Panc1 (cell line): ENCODE measurements around the gene SECTM1. TPM values are rescaled to one million over a fixed set of nuclear protein-coding genes. Genes with fewer than 3 reads are reported as not detected.

Experiments used
- ATAC-seq: fragments of 200-7000 bp; cut with Tn5 transposase; 2 replicates; pipeline ENCODE4 v1.9.1; 2020; ENCODE audit warnings: mild to moderate bottlenecking, moderate library complexity
- BruUV-seq: library from RNA; stranded (reverse); fragments of 400-500 nt; replicated peaks from 2 replicates; lab custom pipeline; 2021; lab: Mats Ljungman, UMichigan
- CTCF ChIA-PET: fragments of 300-600 bp; sonication (Branson Sonifier 250); formaldehyde crosslinking; loops from one replicate; lab custom pipeline; 2022; ENCODE audit warnings: antibody characterized with exemption; lab: Charles Lee
- POLR2A ChIA-PET: fragments of 300-600 bp; sonication (Branson Sonifier 250); formaldehyde crosslinking; loops from one replicate; lab custom pipeline; 2022; ENCODE audit warnings: antibody characterized with exemption; lab: Charles Lee
- DNase-seq: peaks from one replicate; pipeline ENCODE4 v3.0.0-alpha.2; 2010; ENCODE audit warnings: low read depth, low spot score
- H3K27ac ChIP-seq: 2 replicates; pipeline ENCODE4 v1.5.1; 2011; ENCODE audit warnings: mild to moderate bottlenecking, low read length, inconsistent platforms
- H3K27me3 ChIP-seq: fragments of 200-500 bp; sonication (Bioruptor generic); 2 replicates; pipeline ENCODE4 v1.6.0; 2014; ENCODE audit warnings: low read length, inconsistent platforms; ENCODE audit not compliant: control insufficient read depth, insufficient read depth
- H3K36me3 ChIP-seq: fragments of 200-500 bp; sonication (Bioruptor generic); 2 replicates; pipeline ENCODE4 v1.5.1; 2014; ENCODE audit warnings: inconsistent platforms, mild to moderate bottlenecking, low read length, moderate library complexity; ENCODE audit not compliant: control insufficient read depth, insufficient read depth
- H3K4me1 ChIP-seq: 2 replicates; pipeline ENCODE4 v1.5.1; 2011; ENCODE audit warnings: inconsistent platforms, mild to moderate bottlenecking, low read length, moderate library complexity; ENCODE audit not compliant: control insufficient read depth, insufficient read depth
- H3K4me3 ChIP-seq, 2 experiments: 2 replicates each; pipeline ENCODE4 v1.5.1; 2011 to 2012; ENCODE audit warnings: low read depth in 2 of 2, low read length in 2 of 2, mild to moderate bottlenecking in 2 of 2, inconsistent platforms in 1 of 2, moderate library complexity in 1 of 2
- H3K9me3 ChIP-seq: fragments of 200-500 bp; sonication (Bioruptor generic); 2 replicates; pipeline ENCODE4 v1.5.1; 2014; ENCODE audit warnings: low read depth, mild to moderate bottlenecking, inconsistent platforms, low read length, moderate library complexity; ENCODE audit not compliant: control insufficient read depth, insufficient read depth
- POLR2AphosphoS5 ChIP-seq: IDR thresholded peaks from 2 replicates; pipeline ENCODE4 v1.6.1; 2012; ENCODE audit warnings: mild to moderate bottlenecking, low read depth, low read length, moderate library complexity
- SIN3A ChIP-seq: IDR thresholded peaks from 2 replicates; pipeline ENCODE4 v1.6.1; 2012; ENCODE audit warnings: low read depth, mild to moderate bottlenecking, low read length, moderate library complexity, borderline replicate concordance; ENCODE audit not compliant: insufficient read depth
- in situ Hi-C: cut with HindIII; loops from 2 replicates; pipeline ENCODE4 v1.10.0; 2016; ENCODE audit warnings: low sequenced_read_pairs, low pct_unique_long_range_greater_than_20kb
- intact Hi-C: fragments of 100-400 bp; cut with micrococcal nuclease; formaldehyde crosslinking; loops from one replicate; pipeline ENCODE4 v1.10.0; 2022; ENCODE audit not compliant: unreplicated experiment
- total RNA-seq: library from RNA; stranded (reverse); gene quantifications from one replicate; pipeline ENCODE4 v1.2.1, GENCODE V29; 2021; ENCODE audit not compliant: unreplicated experiment
- TF ChIP-seq, protein P1 (sequence below): fragments of 450-650 bp; IDR thresholded peaks from 2 replicates; pipeline ENCODE4 v1.5.1; 2017; ENCODE audit warnings: mild to moderate bottlenecking
- TF ChIP-seq, protein P2 (sequence below), 2 experiments: IDR thresholded peaks; 2 replicates each; pipeline ENCODE4 v1.6.1; 2011 to 2012; ENCODE audit warnings: low read depth in 2 of 2, control low read depth in 1 of 2, low read length in 1 of 2, mild to moderate bottlenecking in 1 of 2, moderate library complexity in 1 of 2; ENCODE audit not compliant: insufficient read depth in 1 of 2

Gene SECTM1
- total RNA-seq, 1 experiment from 2014 or later, result 5.4 TPM

DNA sequence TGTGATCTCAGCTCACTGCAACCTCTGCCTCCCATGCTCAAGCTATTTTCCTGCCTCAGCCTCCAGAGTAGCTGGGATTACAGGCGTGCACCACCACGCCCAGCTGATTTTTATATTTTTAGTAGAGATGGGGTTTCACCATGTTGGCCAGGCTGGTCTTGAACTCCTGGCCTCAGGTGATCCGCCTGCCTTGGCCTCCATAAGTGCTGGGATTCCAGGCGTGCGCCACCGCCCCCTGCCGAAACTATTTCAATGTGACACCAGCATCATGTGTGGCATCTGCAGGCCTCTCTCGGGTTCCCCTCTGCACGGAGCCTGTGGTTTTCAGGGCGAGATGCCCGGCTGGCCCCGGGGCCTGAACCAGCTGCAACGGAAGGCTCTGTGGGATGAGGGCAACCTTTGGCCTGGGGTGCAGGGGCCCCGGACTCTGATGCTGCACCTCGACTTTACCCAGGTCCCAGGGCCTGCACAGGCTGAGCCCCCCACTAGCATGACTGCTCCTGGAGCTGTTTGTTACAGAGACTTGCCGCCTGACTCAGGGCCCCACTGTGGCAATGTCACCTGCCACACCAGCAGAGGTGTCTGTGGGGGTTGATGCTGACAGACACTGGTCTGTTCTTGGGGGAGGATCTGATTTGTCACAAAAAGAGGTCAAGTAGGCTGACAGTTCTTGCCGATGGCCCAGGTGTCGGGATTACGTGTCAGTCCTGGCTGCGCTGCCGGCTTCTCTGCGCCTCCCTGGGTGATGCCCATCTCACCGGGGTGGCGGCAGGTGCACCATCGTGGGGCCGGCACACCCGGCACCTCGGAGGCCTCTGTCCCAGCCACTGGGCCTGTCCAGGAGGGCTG, 16.8 kb upstream of the SECTM1 start:
- DNase-seq (no peak), ATAC-seq (peak; percentile 50)
- H3K36me3 ChIP-seq, result no peaks in the 10 kb centered on the region
- peaks cover 28% of the 10 kb centered on the region for H3K4me1 ChIP-seq
- no peaks in the 10 kb centered on the region for H3K27me3 ChIP-seq
- no peak overlapping the region for H3K4me3 ChIP-seq
- no TSS peak for BruUV-seq
- CTCF ChIA-PET, result interaction anchor here (0.8 to 1.2 kb wide), 3 partner anchors 13 to 50 kb away, joined by 3 to 4 read pairs (median 4); no protein-coding TSS in a partner anchor
- POLR2A ChIA-PET, result no interaction called here
- intact Hi-C loops (loop anchor here (1.0 kb wide), 1 partner anchor 63 kb away; no protein-coding TSS in a partner anchor), in situ Hi-C loops (no loop called here)
- no peak overlapping the region for H3K27ac ChIP-seq
- TF ChIP-seq, protein P1, sequence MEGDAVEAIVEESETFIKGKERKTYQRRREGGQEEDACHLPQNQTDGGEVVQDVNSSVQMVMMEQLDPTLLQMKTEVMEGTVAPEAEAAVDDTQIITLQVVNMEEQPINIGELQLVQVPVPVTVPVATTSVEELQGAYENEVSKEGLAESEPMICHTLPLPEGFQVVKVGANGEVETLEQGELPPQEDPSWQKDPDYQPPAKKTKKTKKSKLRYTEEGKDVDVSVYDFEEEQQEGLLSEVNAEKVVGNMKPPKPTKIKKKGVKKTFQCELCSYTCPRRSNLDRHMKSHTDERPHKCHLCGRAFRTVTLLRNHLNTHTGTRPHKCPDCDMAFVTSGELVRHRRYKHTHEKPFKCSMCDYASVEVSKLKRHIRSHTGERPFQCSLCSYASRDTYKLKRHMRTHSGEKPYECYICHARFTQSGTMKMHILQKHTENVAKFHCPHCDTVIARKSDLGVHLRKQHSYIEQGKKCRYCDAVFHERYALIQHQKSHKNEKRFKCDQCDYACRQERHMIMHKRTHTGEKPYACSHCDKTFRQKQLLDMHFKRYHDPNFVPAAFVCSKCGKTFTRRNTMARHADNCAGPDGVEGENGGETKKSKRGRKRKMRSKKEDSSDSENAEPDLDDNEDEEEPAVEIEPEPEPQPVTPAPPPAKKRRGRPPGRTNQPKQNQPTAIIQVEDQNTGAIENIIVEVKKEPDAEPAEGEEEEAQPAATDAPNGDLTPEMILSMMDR, result peak; percentile 49; the same call in 1 of the 2 replicates
- no peak for TF ChIP-seq POLR2AphosphoS5
- H3K9me3 ChIP-seq, result no peaks in the 10 kb centered on the region

DNA sequence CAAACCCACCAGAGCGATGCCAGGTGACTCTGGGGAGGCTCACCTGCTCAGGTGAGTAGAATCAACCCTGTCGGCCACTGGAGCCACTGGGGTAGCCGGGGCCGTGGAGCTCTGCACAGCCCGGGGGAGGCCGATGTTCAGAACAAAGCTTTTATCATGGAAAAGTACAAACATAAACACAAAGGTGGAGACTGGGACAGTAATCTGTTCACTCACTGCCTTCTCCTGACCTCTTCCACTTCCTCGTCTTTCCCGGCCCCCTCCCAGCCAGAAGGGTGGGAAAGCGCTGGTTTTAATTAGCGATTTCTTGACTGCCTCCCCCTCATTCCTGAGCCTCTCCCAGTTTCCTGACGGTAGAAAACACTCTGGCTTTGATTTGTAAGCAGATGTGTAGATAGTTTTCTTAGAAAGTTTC, 15.7 kb upstream of the SECTM1 start:
- in situ Hi-C loops, result loop anchor here (5.0 to 10.0 kb wide), 2 partner anchors 54 to 68 kb away; partner anchors contain the start of genes HEXD and OGFOD3
- ChIA-PET CTCF (interaction anchor here (0.8 to 1.2 kb wide), 2 partner anchors 48 to 49 kb away, joined by 4 read pairs; no protein-coding TSS in a partner anchor), POLR2A (no interaction called here)
- Histone ChIP-seq H3K27ac (peak overlapping the region; percentile 32), H3K27me3 (no peaks in the 10 kb centered on the region), H3K4me3 (no peak overlapping the region), H3K9me3 (no peaks in the 10 kb centered on the region), H3K36me3 (no peaks in the 10 kb centered on the region), H3K4me1 (peaks cover 29% of the 10 kb centered on the region)
- no TSS peak for BruUV-seq
- intact Hi-C loops, result no loop called here
- no peak for DNase-seq
- no peak for ATAC-seq
- TF ChIP-seq, protein P1, result no peak
- TF ChIP-seq, protein P2, sequence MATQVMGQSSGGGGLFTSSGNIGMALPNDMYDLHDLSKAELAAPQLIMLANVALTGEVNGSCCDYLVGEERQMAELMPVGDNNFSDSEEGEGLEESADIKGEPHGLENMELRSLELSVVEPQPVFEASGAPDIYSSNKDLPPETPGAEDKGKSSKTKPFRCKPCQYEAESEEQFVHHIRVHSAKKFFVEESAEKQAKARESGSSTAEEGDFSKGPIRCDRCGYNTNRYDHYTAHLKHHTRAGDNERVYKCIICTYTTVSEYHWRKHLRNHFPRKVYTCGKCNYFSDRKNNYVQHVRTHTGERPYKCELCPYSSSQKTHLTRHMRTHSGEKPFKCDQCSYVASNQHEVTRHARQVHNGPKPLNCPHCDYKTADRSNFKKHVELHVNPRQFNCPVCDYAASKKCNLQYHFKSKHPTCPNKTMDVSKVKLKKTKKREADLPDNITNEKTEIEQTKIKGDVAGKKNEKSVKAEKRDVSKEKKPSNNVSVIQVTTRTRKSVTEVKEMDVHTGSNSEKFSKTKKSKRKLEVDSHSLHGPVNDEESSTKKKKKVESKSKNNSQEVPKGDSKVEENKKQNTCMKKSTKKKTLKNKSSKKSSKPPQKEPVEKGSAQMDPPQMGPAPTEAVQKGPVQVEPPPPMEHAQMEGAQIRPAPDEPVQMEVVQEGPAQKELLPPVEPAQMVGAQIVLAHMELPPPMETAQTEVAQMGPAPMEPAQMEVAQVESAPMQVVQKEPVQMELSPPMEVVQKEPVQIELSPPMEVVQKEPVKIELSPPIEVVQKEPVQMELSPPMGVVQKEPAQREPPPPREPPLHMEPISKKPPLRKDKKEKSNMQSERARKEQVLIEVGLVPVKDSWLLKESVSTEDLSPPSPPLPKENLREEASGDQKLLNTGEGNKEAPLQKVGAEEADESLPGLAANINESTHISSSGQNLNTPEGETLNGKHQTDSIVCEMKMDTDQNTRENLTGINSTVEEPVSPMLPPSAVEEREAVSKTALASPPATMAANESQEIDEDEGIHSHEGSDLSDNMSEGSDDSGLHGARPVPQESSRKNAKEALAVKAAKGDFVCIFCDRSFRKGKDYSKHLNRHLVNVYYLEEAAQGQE (IDR thresholded peaks at IDR 0.05; ENCODE audit: insufficient read depth in 1 of 2, low read depth in 2 of 2, low read length in 1 of 2), result no peak
- no peak for TF ChIP-seq SIN3A
